ENCODE measurements around the gene MAVS. TPM values are rescaled to one million over a fixed set of nuclear protein-coding genes. Genes with fewer than 3 reads are reported as not detected.
"Not testable (repeated sequence)": the region's sequence is repeated elsewhere in the genome, so short reads cannot be mapped to it uniquely, and the experiment has no call there.

The MAVS gene
- total RNA-seq, 1 experiment from 2014 or later: 19.3 TPM

GRCh38 chr20:3814928-3815495, 31.6 kb upstream of the MAVS start:
- DNase-seq (ENCODE audit: low read depth): no peak

DNA sequence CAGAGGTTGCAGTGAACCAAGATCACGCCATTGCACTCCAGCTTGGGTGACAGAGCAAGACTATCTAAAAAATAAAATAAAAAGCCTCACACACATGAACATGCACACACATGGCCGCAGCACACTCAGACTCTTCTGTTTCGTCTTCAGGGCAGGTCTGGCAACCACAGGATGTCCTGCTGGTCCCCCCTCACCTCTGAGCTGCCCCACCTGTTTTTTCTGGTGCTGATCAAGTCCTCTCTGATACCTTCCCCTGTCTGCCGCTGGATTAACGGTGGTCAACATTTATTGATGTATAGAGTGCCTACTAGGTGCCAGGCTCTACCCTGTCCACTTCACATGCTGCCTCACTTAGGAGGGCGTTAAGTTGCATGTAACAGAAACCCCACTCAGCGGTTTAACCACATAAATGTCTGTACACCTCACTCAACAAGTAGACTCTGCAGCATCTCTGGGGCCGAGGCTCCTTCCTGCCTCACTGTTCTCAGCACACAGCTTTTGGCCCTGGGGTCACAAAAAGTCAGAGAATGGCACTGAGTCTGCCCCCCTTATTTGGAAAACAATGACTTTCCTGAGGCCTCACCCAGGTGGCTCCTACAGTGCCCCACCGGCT, 30.8 kb upstream of the MAVS start:
- no peak for DNase-seq (ENCODE audit: low read depth)

GRCh38 chr20:3818155-3819151, 28.2 kb upstream of the MAVS start:
- DNase-seq (ENCODE audit: low read depth): peak; percentile 96

- no peak for DNase-seq (ENCODE audit: low read depth)
Observed at GRCh38 chr20:3819411-3820047, 27.1 kb upstream of the MAVS start.

- peak; percentile 97 for DNase-seq (ENCODE audit: low read depth)
Observed at GRCh38 chr20:3820048-3820900, 26.4 kb upstream of the MAVS start, which contains the start of gene AP5S1. Gene AP5S1 (plus strand): TSS chr20:3820547. CDS start chr20:3822118, 1,571 bp downstream.

GRCh38 chr20:3820901-3821727, 25.5 kb upstream of the MAVS start:
- no peak for DNase-seq (ENCODE audit: low read depth)

DNA sequence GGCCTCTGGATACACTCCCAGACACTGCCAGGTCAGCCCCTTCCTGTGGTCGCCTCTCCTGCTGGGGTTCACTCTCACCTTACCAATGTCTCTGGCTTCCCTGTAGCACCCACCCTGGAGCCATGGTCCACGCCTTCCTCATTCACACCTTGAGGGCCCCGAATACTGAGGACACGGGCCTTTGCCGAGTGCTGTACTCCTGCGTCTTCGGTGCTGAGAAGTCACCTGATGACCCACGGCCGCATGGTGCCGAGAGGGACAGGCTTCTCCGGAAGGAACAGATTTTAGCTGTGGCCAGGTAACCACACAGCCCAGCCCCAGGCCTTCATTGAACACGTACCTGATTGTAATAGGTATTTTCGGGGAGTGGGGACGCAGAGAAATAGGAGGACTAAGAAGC, 24.6 kb upstream of the MAVS start:
- DNase-seq (ENCODE audit: low read depth): no peak

- no peak for DNase-seq (ENCODE audit: low read depth)
Observed at GRCh38 chr20:3823881-3824280, 22.8 kb upstream of the MAVS start.

DNA sequence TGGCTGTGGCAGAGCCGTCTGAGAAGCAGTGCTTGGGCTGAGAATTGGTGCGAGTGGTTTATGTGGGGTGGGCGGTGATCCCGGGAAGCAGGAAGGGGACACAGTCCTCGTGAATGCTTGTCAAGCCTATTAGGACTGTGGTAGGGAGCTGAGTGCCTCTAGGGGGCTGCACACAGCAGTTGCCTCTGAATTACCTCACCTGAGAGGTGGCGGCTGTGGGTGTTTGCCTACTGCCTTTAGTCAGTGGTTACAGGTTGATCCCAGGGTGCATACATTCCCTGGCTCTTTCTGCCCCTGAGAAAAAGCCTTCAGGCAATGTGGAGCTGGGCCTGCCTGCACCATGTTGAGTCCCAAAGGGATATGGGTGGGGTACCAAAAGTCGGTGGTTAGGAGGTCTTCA, 21.1 kb upstream of the MAVS start:
- DNase-seq (ENCODE audit: low read depth): no peak

DNA sequence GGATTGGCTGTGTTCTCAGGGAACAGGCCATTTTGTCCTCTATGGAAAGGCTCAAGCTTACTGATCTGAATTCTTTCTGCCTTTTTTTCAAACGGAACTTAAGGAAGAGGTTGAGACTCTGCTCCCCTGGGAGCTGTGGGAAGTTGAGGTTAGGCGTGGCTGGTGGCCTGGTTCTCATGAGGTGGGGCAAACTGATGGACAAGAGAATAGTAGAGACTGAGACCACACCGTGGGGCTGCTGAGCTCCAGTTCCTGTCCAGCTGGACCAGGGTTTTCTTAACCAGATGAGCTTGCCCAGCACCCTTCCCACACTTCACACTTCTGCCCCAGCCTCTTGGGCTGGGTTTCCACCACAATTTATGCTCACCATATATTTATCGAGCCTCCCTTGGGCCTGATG, 20.2 kb upstream of the MAVS start:
- DNase-seq (ENCODE audit: low read depth): no peak

GRCh38 chr20:3828798-3829197, 17.8 kb upstream of the MAVS start:
- DNase-seq (ENCODE audit: low read depth): no peak

- not testable (repeated sequence) for DNase-seq (ENCODE audit: low read depth)
Observed at GRCh38 chr20:3829891-3830290, 16.7 kb upstream of the MAVS start.

GRCh38 chr20:3836132-3836531, 10.5 kb upstream of the MAVS start:
- DNase-seq (ENCODE audit: low read depth): no peak

DNA sequence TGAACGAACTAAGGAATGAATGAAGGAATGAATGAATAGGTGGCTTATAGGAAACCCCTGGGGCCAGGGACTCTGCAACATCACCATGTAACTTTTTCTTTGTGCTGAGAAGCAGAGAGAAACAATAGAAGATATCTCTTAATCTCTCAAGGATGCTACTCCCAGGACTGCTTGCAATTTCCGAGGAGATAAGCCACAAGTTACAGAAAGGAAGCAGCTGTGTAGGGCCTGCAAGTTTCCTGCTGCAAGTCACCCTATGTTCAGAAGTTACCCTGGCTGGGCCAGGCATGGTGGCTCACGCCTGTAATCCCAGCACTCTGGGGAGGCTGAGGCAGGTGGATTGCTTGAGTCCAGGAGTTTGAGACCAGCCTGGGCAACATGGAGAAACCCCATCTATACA, 7.3 kb upstream of the MAVS start:
- DNase-seq (ENCODE audit: low read depth): no peak

- DNase-seq (ENCODE audit: low read depth): peak; percentile 93
Observed at GRCh38 chr20:3840201-3840600, 6.4 kb upstream of the MAVS start.

DNA sequence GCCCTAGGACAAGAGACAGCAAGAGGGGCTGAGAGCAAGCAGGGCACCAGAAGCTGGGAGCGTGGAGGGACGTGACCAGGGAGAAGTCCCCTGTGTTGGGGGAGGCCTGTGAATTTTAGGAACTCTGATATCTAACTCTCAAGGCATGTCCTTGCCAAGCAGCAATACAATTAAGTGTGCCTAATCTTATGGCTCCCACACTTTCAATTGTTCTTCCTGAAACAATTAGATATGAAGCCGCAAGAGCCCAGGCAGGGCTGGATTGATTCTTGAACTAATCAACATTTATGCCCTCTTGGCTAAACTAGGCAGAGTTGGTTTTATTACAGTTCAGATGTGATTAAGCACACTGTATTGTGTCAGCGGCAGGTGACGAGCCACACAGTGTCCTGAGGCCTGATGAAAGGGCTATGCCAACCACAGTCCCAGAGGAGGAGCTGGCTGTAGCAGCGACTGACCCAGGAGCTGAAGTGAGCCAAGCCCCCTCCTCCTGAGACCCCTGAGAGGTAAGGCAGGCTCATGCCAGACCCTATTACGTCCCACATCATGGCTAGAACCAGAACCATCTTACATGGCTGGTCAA, 4.2 kb upstream of the MAVS start:
- peak; percentile 23 for DNase-seq (ENCODE audit: low read depth)

DNA sequence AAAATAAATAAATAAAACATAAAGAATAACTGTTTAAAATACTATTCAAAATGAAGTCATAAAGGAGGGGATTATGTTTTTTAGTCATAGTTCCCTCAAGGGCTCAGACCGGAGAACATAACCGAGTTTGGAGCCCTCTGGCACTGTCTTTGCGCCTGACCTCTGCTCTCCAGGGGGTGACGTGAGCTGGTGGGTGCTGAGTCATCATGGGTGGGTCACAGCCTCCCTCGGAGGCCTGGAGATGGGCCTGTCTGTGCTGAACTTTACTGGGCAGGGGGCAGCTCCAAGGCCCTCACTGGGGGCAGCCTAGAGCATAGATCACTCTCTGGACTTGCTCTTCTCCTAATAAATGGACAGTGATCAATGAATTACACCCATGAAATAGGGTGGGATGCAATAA, 3.1 kb upstream of the MAVS start:
- peak; percentile 90 for DNase-seq (ENCODE audit: low read depth)

GRCh38 chr20:3843990-3844619, 2.5 kb upstream of the MAVS start:
- not testable (repeated sequence) for DNase-seq (ENCODE audit: low read depth)

DNA sequence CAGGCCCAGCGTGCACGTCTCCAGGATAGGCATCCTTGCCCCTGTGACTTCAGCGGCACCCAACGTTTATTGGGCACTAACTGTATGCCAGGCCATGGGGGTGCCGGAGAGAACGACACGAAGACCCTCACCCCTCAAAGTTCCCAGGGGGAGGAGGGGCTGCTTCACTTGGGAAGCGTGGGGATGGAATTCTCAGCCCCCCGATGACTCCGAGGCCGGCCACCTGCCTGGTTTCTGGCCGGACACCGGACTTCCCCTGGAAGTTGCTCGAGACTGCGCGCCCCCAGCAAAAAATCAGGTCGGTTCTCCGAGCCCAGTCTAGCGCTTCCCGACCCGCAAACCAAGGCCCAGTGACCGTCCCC, 275 bp upstream of the MAVS start:
- no peak for DNase-seq (ENCODE audit: low read depth)
